ENCODE data around the gene SND1. TPM values are rescaled to one million over a fixed set of nuclear protein-coding genes. Genes with fewer than 3 reads are reported as not detected.

Gene SND1
- total and polyA plus RNA-seq, 2 donors (not counting 3 experiments of a cell fraction or from before 2014, with no cell fraction given): 116 to 249 TPM

DNA sequence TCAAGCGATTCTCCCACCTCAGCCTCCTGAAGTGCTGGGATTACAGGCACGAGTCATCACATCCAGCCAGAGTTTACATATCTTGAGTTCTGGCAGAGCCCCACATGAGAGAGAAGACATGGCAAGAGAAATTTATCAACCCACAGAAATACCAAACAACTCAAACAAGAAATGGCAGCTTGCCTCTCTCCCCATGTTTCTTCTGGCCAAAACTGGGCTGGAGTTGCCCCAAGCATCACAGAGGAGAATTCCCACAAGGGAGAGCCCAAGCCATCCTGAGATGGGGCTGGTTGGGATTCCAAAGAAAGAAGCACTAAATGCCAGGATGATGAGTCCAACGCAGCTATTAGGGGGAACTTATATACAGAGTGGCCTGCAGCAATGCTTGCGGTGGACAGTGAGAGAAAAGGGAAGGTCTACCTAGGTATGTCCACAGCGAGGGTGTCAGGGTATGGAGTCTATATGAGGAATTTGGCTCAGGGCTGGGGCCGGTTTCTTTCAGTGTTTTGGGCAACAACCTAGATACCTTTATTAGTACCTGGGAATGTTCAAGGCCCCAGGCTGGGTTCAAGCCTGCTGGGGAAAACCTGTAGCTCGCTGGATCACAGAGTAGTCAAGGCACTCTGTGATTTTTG lies 19.6 kb upstream of the SND1 start:
- DNase-seq (ENCODE audit: low read depth, low spot score) (no peak), FAIRE-seq (no peak)
- H3K9ac ChIP-seq (replicated peaks; ENCODE audit: extremely low read depth, insufficient read depth, low read length): no peak overlapping the region
- no peak overlapping the region for H3K27ac ChIP-seq (ENCODE audit: insufficient read depth, low read depth, low read length)
- no peaks in the 10 kb centered on the region for H3K79me2 ChIP-seq (ENCODE audit: control insufficient read depth, insufficient read depth, low read length)
- BruUV-seq (replicated peaks): no TSS peak
- no peak overlapping the region for H3K4me3 ChIP-seq (replicated peaks in 1 of 3; ENCODE audit: insufficient read depth in 1 of 3, low read depth in 1 of 3, low read length in 3 of 3)
- no peak overlapping the region for H2AFZ ChIP-seq (ENCODE audit: low read depth, low read length)
- TF ChIP-seq, protein P1, sequence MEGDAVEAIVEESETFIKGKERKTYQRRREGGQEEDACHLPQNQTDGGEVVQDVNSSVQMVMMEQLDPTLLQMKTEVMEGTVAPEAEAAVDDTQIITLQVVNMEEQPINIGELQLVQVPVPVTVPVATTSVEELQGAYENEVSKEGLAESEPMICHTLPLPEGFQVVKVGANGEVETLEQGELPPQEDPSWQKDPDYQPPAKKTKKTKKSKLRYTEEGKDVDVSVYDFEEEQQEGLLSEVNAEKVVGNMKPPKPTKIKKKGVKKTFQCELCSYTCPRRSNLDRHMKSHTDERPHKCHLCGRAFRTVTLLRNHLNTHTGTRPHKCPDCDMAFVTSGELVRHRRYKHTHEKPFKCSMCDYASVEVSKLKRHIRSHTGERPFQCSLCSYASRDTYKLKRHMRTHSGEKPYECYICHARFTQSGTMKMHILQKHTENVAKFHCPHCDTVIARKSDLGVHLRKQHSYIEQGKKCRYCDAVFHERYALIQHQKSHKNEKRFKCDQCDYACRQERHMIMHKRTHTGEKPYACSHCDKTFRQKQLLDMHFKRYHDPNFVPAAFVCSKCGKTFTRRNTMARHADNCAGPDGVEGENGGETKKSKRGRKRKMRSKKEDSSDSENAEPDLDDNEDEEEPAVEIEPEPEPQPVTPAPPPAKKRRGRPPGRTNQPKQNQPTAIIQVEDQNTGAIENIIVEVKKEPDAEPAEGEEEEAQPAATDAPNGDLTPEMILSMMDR (IDR thresholded peaks at IDR 0.05; ENCODE audit: extremely low read depth in 1 of 2, insufficient read depth in 1 of 2, low read depth in 1 of 2, low read length in 2 of 2): no peak
- TF ChIP-seq POLR2A (IDR thresholded peaks at IDR 0.05; ENCODE audit: low read depth, low read length): no peak
- no peak for TF ChIP-seq EZH2 (IDR thresholded peaks at IDR 0.05; ENCODE audit: borderline replicate concordance, low read depth, low read length, severe bottlenecking)
- no peak for TF ChIP-seq JUN (IDR thresholded peaks at IDR 0.05; ENCODE audit: borderline replicate concordance, insufficient read depth, insufficient read length, low read depth)
- no peaks in the 10 kb centered on the region for H3K9me1 ChIP-seq (replicated peaks; ENCODE audit: control insufficient read depth, extremely low read depth, insufficient read depth, low read length)
- ChIA-PET CTCF (no interaction called here), POLR2A (no interaction called here)
- no peaks in the 10 kb centered on the region for H3K4me1 ChIP-seq (ENCODE audit: control insufficient read depth, extremely low read depth, insufficient read depth, low read length)
- no peaks in the 10 kb centered on the region for H3K36me3 ChIP-seq (ENCODE audit: control insufficient read depth in 2 of 2, extremely low read depth in 1 of 2, insufficient read depth in 2 of 2, low read length in 2 of 2)
- no peak overlapping the region for H3K4me2 ChIP-seq (ENCODE audit: insufficient read depth, low read length)
- dilution Hi-C loops (cut with MboI; ENCODE audit: extremely low pct_ligation_motif_present, low sequenced_read_pairs) (no loop called here), intact Hi-C loops (cut with micrococcal nuclease) (no loop called here)
- H4K20me1 ChIP-seq (replicated peaks; ENCODE audit: control insufficient read depth, extremely low read depth, insufficient read depth, low read length): no peaks in the 10 kb centered on the region
- no peaks in the 10 kb centered on the region for H3K9me3 ChIP-seq (replicated peaks; ENCODE audit: control insufficient read depth, insufficient read depth, low read length)
- H3K27me3 ChIP-seq (ENCODE audit: control insufficient read depth in 2 of 2, insufficient read depth in 2 of 2, low read length in 2 of 2): peaks cover 10 to 16% of the 10 kb centered on the region in 2 experiments

DNA sequence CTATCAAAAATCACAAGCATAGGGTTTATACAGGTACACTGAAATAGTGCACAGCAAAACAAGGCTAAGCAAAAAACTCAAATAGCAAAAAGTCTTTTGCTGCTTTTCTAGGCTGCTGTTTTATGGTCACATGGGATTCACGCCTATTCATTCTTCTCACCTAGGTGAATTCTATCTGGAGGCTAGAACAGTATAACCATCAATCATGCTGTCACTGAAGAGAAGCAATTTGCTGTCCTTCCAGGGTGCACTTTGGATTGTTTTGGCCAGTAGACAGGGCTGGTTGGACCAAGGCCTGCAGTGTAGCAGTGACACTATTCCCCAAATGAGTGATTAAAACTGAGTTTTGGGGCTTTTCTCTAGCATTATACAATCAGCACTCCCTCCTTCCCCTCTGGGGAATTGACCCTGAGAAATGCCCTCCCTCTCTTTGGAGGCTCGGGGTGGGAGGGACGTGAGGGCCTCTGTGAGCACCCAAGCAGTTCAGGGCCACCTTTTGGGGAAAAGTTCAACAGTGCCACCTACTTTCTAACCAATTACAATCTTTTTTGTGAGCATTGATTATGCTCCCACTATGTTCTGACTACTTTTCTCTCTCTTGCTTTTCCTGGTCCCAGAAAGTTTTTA lies 16.2 kb upstream of the SND1 start:
- H3K4me2 ChIP-seq (ENCODE audit: insufficient read depth, low read length): no peak overlapping the region
- H3K27me3 ChIP-seq (ENCODE audit: control insufficient read depth in 2 of 2, insufficient read depth in 2 of 2, low read length in 2 of 2): peaks cover 8 to 16% of the 10 kb centered on the region in 2 experiments
- H3K79me2 ChIP-seq (ENCODE audit: control insufficient read depth, insufficient read depth, low read length): no peaks in the 10 kb centered on the region
- no peaks in the 10 kb centered on the region for H3K36me3 ChIP-seq (ENCODE audit: control insufficient read depth in 2 of 2, extremely low read depth in 1 of 2, insufficient read depth in 2 of 2, low read length in 2 of 2)
- dilution Hi-C loops (cut with MboI; ENCODE audit: extremely low pct_ligation_motif_present, low sequenced_read_pairs): no loop called here
- no peaks in the 10 kb centered on the region for H3K9me3 ChIP-seq (replicated peaks; ENCODE audit: control insufficient read depth, insufficient read depth, low read length)
- intact Hi-C loops (cut with micrococcal nuclease): no loop called here
- ChIA-PET POLR2A (no interaction called here), CTCF (no interaction called here)
- no peaks in the 10 kb centered on the region for H3K9me1 ChIP-seq (replicated peaks; ENCODE audit: control insufficient read depth, extremely low read depth, insufficient read depth, low read length)
- H4K20me1 ChIP-seq (replicated peaks; ENCODE audit: control insufficient read depth, extremely low read depth, insufficient read depth, low read length): no peaks in the 10 kb centered on the region
- no peak overlapping the region for H2AFZ ChIP-seq (ENCODE audit: low read depth, low read length)
- no peak overlapping the region for H3K9ac ChIP-seq (replicated peaks; ENCODE audit: extremely low read depth, insufficient read depth, low read length)
- TF ChIP-seq EZH2 (IDR thresholded peaks at IDR 0.05; ENCODE audit: borderline replicate concordance, low read depth, low read length, severe bottlenecking) (no peak), POLR2A (IDR thresholded peaks at IDR 0.05; ENCODE audit: low read depth, low read length) (no peak), POLR2AphosphoS5 (IDR thresholded peaks at IDR 0.05; ENCODE audit: insufficient read depth, low read depth, low read length) (no peak), MYC (IDR thresholded peaks at IDR 0.05; ENCODE audit: low read depth, low read length) (no peak), FOS (IDR thresholded peaks at IDR 0.05; ENCODE audit: borderline replicate concordance, insufficient read depth, low read length) (no peak)
- TF ChIP-seq, protein P1 (IDR thresholded peaks at IDR 0.05; ENCODE audit: extremely low read depth in 1 of 2, insufficient read depth in 1 of 2, low read depth in 1 of 2, low read length in 2 of 2): no peak
- TF ChIP-seq, protein P2, sequence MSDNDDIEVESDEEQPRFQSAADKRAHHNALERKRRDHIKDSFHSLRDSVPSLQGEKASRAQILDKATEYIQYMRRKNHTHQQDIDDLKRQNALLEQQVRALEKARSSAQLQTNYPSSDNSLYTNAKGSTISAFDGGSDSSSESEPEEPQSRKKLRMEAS (IDR thresholded peaks at IDR 0.05; ENCODE audit: insufficient read depth, insufficient read length): no peak
- DNase-seq (ENCODE audit: low read depth, low spot score) (no peak), FAIRE-seq (no peak)
- no peak overlapping the region for H3K27ac ChIP-seq (ENCODE audit: insufficient read depth, low read depth, low read length)
- H3K4me3 ChIP-seq (replicated peaks in 1 of 3; ENCODE audit: insufficient read depth in 1 of 3, low read depth in 1 of 3, low read length in 3 of 3): no peak overlapping the region
- BruUV-seq (replicated peaks): no TSS peak
- H3K4me1 ChIP-seq (ENCODE audit: control insufficient read depth, extremely low read depth, insufficient read depth, low read length): no peaks in the 10 kb centered on the region

Measured in endothelial cell of umbilical vein (primary cell).